Hematopoietic multipotent progenitor cell treated with erythropoietin and hydrocortisone succinate and interleukin-3 and kit ligand, for 15 days (in vitro differentiated cells): ENCODE measurements around the gene MYO15B.

Experiments used
- DNase-seq: peaks from one replicate; pipeline ENCODE4 v3.0.0-alpha.2; 2015; ENCODE audit warnings: low spot score

MYO15B gene

DNA sequence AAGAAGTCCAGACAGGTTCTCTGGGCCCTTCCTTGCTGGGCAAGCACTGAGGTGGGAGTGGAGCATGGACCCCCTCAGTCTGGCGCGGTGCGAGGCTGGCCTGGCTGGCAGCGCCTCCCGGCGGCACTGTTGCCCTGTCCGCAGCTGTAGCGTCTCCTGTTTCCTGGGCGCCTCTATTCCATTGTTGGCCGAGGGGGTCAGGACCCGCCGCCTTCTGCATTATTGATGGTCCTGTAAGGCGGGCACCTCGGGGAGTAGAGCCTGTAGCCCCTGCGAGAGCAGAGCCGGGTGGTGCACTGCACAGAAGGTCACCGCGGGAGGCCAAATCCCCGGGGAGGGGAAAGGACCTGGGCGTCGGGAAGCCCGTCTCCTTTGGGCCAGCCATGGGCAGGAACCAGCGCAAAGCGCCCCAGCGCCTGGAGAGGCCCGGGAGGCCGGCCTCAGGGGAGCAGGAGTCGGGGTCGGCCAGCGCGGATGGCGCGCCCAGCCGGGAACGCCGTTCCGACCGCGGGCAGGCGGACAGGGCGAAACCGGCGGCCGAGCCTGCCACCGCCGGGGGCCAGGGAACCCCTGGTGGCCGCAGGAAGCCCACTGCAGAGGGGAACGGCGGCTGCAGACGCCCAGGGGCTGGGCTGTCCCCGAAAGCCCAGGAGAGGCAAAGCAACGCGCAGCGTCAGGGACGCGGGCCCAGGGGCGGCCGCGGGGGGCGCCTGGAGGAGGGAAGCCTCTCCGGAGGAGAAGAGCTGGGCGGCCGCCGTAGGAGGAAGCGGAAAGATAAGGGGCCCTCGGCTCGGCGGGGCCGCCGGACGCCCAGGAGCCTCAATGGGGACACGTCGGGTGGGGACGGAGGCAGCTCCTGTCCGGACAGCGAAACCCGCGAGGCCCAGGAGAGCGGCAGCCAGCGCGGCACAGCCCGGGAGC, at the start of gene MYO15B:
TSS of gene MYO15B (plus strand) at position 126 of the 921 bp plus-strand sequence. CDS start at position 384, 258 bp downstream.
- DNase-seq = no peak

DNA sequence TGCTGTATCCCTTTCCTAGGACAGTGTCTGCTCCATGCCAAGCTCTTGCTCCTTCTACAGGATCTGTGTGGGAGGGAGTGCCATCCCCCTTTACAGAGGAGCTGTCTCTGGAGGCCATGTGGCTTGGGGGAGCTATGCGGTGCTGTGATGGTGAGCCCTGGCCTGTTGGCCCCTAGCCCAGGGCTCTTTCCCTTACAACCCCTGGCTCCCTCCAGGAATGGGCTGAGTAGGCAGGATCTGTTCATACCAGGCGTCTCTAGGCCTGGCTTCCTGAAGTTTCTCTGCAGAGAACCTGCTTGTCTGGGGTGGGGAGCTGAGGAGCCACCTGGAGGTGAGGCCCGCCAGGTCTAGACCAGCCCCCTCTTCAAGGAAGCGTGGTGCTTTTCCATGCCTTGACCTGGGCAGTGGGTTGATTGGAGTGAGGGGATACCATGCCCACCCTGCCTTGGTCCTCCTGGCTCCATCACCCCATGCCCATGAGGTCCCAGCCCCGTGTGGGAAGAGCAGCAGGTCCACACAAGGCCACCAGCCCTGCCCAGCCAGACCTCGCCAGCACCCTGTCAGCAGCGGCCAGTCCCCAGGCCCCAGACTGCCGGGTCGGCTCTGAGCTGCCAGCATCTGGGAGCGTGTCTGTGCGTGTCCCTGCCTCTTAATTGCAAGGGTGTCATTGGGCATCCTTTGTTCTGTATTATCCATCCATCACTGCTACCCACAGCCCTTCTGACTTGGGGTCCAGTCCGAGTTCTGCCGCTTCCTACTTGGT, 47.5 kb upstream of the MYO15B start:
- no peak for DNase-seq

DNA sequence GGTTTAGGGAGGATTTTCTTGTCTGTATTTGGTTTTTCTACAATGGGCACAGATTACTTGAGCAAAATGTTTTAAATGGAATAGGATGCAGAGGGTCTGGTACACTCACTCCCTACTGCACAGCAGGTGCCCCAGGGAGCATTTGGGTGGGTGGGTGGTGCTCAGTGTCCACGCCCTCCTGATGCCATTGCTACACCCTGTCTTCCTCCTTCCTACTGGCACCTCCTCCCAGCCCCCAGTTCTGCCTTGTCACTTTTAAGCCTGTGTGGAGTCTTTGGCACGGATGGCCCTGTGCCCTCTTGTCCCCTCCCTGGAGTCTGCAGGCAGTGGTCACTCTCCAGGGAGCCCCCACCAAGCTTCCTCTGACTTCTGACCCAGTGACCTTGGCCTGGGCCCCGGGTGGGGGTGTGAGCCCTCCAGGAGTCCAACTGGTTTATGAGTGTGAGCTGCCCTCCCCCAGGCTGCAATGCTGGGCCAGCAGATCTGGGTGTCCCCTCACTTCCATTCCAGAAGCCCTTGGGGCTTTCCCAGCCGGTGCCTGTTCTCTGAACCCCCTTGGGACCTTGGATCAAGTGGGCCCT, 46.6 kb upstream of the MYO15B start:
- DNase-seq = no peak

DNA sequence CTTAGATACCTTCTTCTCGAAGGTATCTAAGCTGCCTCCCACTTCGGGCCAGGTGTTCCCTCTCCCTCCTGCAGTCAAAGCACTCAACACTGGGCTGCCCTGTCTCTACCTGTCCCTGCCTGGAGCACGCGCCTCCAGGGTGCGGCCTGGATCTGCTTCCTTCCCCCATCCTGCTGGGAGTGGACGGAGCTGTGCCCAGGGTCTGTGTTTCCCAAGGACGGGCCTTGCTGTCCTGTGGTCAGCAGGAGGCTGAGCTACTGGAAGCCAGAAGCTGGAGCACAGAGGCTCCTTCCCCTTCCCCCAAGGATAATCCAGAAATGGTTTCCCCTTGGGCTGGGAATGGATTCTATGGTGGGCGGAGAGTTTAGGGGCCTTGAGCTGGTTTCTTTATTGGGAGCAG, 45.4 kb upstream of the MYO15B start:
- DNase-seq = no peak

DNA sequence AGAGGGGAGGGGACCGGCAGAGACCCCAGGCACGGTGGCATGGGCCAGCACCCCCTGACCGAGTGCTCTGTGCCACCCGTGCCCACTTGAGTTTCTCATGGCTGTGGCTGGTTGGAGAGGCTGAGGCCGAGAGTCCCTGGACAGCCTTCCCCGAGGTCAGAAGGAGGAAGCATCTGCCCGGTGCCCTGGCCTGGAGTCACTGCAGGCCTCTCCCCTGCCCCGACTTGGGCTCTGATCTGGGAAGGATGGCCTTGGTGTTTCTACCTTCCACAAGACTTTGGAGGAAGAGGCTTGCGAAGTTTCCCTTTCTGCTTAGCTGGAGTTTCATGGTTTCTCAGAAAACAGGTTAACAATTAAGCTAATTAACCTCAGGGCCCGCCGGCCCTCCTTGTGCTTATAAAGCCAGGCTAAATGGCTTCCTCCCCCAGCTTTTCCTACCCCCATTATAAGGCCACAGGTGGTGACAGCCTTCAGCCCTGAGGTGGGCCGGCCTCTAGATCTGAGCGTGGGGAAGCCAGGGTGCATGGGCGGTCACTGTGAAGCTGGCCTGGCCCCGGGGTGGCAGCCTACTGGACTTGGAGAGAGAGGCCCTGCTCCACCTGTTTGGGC, 44.8 kb upstream of the MYO15B start:
- no peak for DNase-seq

DNA sequence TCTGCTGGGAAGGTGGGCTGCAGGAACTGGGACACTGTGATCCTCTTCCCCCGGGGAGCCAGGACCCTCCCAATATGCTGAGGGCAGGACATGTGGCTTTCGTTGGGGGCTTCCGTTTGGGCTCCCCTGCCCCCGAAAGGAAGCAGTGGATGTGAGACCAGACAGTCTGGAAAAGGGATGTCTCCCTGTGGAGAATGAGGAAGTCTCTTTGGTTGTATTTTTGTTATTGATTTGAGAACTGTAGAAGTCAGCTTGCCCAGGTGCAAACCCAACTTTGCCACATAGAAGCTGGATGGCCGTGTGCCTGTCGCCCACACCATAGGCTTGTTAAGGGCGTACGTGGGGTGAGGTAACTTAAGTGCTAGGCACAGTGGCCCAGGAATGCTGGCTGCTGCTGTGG, 43.4 kb upstream of the MYO15B start:
- no peak for DNase-seq

DNA sequence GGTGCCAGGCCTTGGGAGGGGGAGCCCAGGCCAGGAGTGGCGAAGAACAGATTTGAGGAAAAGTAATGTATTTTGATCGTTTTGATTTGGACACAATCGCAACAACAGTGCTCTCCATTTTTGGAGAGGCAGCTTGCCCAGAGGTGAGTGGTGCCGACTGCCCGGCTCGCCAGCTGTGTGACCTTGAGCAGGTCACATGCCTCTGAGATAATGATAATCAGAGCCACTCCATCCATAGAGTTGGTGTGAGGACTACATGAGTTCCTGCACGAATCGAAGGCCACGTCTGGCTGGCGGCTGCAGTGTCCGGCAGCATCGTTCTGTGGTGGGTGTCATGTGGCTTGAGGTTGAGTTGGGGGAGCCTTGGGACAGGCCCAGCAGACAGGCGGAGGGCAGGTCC, 41.4 kb upstream of the MYO15B start:
- DNase-seq = no peak

DNA sequence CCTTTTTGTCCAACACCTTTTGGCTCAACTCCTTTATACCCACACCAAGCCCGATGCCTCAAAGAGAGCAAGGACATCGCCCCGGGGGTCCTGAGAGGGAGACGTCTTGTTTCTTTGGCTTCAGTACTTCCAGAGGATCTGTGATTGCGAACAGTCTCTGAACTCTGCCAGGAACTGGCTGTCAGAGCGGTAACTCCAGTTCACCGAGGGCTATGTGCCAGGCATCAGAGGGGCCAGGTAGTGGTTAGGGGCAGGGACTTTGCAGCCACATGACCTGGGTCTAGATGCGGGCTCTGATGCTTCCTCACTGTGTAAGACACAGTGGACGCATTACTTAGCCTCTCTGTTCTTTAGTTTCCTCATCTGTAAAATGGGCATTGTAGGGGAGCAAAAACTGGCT, 40.5 kb upstream of the MYO15B start:
- no peak for DNase-seq

DNA sequence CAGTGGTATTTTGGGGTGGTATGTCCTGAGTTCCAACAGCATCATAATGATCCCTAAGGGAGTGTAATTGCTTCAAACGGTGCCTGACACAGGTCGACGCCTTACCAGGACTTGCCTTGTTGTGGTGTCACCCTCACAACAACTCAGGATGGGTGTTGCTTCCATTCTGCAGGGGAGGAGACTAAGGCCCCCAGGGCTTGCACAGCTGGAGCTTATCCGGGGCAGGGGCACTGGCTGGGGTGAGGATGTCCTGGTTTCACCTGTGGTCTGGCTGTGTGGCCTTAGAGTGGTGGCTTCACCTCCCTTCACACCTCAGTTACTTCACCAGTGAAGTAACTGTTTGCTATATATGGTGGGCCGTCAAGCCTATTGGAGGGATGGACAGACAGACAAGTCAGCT, 38.8 kb upstream of the MYO15B start:
- no peak for DNase-seq

DNA sequence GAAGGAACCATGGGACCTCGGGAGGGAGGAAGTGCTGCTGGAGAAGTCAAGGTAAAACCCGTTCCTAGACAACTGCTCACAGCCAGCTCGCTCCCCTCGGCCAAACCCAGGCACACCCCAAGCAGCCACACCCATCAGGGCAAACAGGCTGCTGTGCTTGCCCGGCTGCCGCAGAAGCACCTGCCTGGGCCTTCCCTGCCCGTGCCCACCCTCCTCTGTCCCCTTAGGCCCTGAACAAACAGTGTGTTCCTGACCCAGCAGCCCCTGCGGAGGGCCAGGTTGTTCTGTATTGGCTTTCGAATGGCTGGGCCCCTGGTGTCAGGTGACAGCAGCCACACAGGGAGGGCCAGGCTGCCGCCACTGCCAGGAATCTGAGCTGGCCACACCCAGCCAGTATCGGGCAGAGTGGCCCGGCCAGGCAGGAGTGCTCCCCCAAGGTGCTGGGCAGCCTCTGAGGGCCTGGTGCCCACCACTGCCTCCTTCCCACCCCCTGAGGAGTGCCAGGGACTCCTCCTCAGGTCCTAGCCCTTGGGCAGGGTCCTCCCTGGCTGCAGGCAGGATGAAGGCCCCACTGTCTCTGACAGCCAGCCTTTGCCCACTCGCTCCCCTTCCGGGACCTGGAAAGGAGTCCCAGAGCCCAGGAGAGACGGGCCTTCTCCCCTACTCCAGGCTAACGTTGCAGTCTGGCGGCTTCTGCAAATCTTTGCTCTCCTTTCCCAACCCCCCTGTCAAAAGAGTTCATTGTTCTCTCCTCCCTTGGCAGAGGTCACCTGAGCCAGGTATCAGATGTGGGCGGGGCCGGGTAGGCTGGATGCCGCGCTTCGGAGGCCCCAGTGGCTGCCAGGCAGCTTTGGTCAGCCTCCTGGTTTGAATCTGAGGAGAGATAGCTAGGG, 38.1 kb upstream of the MYO15B start:
- no peak for DNase-seq

DNA sequence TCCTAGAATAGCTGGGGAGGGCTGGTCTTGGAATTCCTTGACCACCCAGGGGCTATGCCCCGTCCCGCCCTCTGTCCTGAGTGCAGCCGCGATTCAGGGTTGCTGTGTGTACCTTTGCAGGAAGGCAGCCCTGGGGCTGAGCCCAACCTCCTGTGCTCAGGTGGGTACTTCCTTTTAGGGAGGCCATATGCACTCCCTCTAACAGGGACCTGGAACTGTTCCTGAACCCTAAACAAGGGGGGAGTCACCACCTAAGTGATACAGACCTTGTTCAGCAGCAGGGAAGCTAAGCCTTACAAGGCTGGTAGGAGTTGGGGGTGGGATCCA, 37.5 kb upstream of the MYO15B start:
- no peak for DNase-seq

DNA sequence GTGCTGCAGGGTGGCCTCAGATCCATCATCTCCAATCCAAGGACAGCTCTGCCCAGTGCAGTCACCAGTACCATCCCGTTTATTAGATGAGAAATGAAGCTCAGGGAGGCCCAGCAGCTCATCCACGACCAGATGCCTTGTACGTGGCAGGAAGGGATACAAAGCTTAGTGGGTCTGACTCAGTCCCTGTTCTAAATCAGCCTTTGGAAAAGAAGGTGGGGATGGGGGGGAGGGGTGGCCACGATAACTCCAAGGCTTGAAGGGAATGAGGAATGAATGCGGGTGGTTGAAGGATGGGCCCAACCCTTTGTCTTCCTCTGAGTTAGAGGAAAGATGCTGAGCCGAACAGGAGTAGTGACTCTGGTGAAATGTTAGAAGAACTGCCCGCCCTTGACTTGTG, 36.3 kb upstream of the MYO15B start:
- DNase-seq = no peak

DNA sequence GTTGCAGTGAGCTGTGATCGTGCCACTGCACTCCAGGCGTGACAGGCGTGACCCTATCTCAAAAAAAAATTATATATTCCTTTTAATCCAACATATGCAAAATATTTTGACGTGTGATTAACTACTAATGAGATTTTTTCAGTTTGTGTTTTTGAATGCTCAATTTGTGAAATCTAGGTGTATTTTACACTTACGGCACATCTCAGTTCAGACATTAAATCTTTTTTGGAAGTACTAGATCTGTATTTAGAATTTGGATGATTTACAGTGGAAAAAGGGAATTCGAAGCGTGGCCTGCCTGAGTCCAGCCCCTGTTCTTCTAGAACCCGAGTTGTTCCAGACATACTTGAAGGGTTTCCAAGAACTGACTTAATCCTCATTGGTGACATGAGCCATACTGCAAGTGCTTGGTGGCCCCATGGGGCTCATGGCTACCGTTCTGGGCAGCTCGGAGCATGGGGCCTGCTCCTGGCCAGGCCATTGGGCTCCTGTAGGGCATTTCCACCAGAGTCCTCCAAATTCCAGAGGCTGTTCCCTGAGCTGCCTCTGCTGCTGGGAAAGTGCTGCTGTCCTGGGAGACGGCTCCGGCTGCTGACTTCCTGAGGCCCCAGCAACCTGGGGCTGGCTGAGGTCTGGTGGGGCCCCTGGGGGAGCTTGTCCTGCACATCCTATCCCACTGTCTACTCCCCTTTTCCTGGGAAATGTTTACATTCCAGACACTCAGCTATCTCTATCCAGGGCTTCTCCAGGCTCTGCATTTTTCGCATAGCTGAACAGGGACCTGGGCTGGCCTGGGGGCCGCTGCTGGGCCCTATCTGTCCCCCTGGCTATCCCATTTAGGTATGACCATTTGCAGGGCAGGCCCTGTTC, 34.9 kb upstream of the MYO15B start:
- no peak for DNase-seq

DNA sequence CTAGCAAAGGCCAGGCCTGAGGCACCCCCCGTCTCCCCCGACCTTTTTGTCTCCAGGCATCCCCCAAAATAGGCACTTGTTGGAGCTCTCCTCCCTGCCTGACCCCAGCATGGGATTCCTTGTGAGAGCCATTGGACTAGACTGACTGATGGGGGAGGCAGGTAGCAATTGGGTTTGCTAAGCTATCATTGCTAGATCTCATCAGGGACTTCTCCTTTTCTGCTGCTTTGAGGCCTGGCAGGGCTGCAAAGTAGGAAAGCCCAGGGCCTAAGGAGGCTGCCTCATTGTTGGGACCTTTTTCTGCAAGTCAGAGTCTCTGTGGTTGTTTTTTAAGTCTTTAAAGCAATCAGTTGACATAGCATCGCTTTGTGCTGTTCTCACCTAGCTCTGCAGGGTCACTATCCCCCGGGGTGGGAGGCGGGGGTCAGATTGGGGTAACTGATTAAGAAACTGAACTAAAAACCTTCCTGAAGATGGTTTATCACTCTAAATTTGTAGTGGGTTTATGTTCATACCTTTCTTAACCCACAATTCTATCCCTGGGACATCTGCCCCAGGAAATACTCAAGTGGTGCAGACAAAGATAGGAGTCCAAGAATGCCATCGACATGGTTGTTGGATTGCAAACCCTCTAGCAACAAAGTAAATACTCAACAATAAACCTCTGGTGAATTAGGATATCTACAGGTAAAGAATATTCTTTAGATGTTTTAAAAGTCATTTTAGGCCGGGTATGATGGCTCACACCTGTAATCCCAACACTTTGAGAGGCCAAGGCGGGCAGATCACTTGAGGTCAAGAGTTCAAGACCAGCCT, 34.1 kb upstream of the MYO15B start:
- no peak for DNase-seq

DNA sequence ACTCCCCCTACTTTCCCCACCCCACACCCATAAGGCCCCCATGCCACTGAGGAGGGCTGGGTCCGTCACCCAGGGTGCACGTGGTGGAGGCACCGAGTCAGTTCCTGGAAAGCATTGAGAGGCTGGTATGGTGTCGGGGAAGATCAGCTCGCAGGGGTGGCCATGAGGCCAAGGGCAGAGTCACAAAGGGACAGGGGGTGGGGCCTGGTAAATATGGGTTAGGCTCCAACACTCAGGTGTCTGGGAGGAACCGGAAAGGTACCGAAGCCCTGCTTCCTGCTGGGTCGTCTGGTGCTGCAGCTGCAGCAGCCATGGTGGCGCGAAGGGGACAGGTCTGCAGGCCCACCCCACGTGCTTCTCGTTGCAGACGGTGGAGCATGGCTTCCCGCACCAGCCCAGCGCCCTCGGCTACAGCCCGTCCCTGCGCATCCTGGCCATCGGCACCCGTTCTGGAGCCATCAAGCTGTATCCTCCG, 31.9 kb upstream of the MYO15B start:
- DNase-seq = no peak

DNA sequence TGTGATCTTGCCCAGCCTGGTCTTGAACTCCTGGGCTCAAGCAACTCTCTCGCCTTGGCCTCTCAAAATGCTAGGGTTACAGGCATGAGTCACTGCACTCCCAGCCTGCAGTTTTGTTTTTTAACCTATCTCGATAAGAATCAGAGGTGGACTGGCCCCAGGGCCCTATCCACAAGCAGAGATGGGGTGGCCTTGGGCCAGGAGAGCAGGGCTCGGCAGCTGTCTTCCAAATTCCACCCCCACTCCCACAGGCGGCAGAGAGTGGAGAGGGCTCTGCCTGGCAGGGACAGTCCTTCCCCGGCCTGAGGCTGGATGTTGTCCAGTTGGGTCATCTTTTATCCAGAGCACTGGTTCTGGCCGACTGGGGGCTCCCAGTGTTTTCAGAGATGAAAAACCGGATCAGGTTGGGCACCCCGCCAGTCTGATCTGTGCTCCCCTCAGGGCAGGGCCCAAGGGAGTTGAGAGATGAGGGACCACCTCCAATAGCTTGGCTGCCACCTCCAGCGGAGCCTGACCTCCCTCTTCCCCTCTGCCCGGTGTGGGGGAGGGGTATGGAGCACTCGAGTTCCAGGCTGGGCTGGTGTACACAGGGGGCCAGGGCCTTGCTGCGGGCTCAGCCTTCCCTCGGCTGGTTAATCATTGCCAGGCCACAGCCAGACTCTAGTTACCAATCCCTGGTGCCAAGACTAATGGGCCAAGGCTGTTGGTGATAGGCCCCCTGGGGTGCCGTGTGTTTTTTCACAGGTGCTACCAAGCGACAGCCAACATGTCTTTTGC, 30.3 kb upstream of the MYO15B start:
- no peak for DNase-seq

DNA sequence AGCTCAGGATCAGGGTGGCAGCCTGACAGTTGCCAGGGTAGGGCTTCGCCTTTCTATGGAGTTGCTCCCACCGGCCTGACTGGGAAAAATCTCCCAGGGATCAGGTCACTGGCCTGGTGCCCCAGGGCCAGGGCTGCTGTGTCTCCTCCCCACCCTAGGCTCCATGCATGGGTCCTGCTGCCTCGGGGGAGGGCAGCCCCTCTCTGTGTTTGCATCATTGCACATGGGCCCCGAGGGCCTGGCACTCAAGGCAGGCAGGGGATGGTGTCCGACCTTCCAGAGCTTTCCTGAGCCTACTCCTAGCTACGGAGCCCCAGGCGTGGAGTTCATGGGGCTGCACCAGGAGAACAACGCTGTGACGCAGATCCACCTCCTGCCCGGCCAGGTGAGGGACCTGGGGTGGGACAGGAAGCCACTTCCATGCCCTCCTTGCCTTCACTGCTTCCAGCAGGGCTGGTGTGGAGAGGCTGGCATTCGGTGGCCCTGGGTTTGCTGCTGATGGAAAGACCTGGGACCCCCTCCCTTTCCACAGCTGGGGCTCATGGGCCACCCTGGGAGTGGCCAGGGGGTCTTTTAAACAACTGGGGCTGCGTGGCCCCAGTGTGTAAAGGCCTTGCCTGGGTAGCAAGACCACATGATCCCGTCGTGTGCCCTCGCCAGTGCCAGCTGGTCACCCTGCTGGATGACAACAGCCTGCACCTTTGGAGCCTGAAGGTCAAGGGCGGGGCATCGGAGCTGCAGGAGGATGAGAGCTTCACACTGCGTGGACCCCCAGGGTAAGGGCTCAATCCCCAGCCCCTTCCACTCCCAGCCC, 29.5 kb upstream of the MYO15B start:
- DNase-seq = no peak
